ENCODE measurements around the gene KIF5C. TPM values are rescaled to one million over a fixed set of nuclear protein-coding genes. Genes with fewer than 3 reads are reported as not detected.

The KIF5C gene
- total RNA-seq, 1 donor from 2014 or later = under 0.01 TPM

DNA sequence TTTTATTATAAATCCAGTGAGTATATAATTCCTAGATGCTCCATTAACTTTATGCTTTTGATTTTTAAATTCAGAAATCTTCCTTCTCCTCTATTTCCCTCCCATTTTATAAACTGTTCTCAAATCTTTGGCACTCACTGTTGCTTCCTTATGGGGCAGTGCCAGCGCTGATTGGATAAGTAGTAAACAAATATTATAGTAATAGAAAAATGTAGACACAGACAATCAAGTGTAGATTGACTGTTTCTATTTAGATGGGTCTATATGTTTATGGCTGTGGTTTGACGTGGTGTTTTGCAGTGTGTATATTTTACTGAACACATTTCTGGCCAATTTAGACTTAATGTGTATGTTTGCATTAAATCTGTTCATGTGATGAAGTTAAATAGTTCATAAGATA, 200.1 kb downstream of the KIF5C start:
- DNase-seq (ENCODE audit: low read depth in 2 of 2) = no peak

DNA sequence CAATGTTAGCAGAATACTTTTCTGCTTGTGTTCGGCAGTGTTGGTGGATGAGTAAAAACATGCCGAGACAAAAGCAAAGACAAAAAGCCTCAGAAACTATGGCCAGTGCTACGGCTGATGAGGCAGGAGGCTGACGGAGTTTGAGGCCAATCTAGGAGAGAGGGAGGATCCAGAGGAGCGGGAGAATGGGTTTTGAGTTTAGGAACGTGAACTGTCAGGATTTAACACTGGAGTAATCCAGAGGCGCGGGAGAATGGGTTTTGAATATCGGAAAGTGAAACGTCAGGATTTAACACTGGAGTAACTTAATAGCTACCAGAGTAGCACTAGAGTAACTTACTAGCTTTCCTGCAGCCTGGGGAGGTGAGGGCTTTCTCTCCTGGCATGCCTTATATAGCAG, 200.8 kb downstream of the KIF5C start:
- DNase-seq (ENCODE audit: low read depth in 2 of 2) = no peak

Other genes starting within 250 kb of the KIF5C start
- 13.6 and 19.7 TPM in 2 replicates for gene EPC2, start 230.5 kb upstream of the KIF5C start, total RNA-seq
- gene LYPD6B, start 163.5 kb downstream of the KIF5C start, total RNA-seq = not detected in 2 replicates